ENCODE data around the gene IRF7.

IRF7 gene

GRCh38 chr11:614021-614622, 1.6 kb downstream of the IRF7 start:
- peaks cover 3% of the 10 kb centered on the region; the same call in 1 of the 2 replicates for H3K4me1 ChIP-seq (ENCODE audit: control insufficient read depth, insufficient read depth, low read length)
- no peak overlapping the region for H3K27ac ChIP-seq (ENCODE audit: low read length)
- H3K9me3 ChIP-seq (ENCODE audit: control insufficient read depth, insufficient read depth, low read length): no peaks in the 10 kb centered on the region
- peaks cover 29% of the 10 kb centered on the region for H3K36me3 ChIP-seq (ENCODE audit: control insufficient read depth, insufficient read depth, low read length)
- no peaks in the 10 kb centered on the region for H3K27me3 ChIP-seq (ENCODE audit: control insufficient read depth, insufficient read depth, low read length)
- H3K4me3 ChIP-seq (ENCODE audit: low read length): no peak overlapping the region
- DNase-seq (ENCODE audit: low read depth, low spot score): no peak
- WGBS (ENCODE audit: insufficient coverage, insufficient read length): no CpG with 5 or more reads among the region's 14 CpGs

- H3K4me3 ChIP-seq (ENCODE audit: low read length): no peak overlapping the region
- H3K27ac ChIP-seq (ENCODE audit: low read length): no peak overlapping the region
- H3K4me1 ChIP-seq (ENCODE audit: control insufficient read depth, insufficient read depth, low read length): peaks cover 3% of the 10 kb centered on the region; the same call in 1 of the 2 replicates
- no CpG with 5 or more reads among the region's 36 CpGs for WGBS (ENCODE audit: insufficient coverage, insufficient read length)
- peaks cover 35% of the 10 kb centered on the region for H3K36me3 ChIP-seq (ENCODE audit: control insufficient read depth, insufficient read depth, low read length)
- no peaks in the 10 kb centered on the region for H3K9me3 ChIP-seq (ENCODE audit: control insufficient read depth, insufficient read depth, low read length)
- DNase-seq (ENCODE audit: low read depth, low spot score): no peak
- H3K27me3 ChIP-seq (ENCODE audit: control insufficient read depth, insufficient read depth, low read length): no peaks in the 10 kb centered on the region
Measured at GRCh38 chr11:613369-613968, 2.3 kb downstream of the IRF7 start.

GRCh38 chr11:612961-613300, 2.8 kb downstream of the IRF7 start:
- H3K27me3 ChIP-seq (ENCODE audit: control insufficient read depth, insufficient read depth, low read length): no peaks in the 10 kb centered on the region
- H3K36me3 ChIP-seq (ENCODE audit: control insufficient read depth, insufficient read depth, low read length): peaks cover 41% of the 10 kb centered on the region
- DNase-seq (ENCODE audit: low read depth, low spot score): no peak
- no CpG with 5 or more reads among the region's 10 CpGs for WGBS (ENCODE audit: insufficient coverage, insufficient read length)
- peaks cover 3% of the 10 kb centered on the region; the same call in 1 of the 2 replicates for H3K4me1 ChIP-seq (ENCODE audit: control insufficient read depth, insufficient read depth, low read length)
- H3K27ac ChIP-seq (ENCODE audit: low read length): no peak overlapping the region
- no peak overlapping the region for H3K4me3 ChIP-seq (ENCODE audit: low read length)
- no peaks in the 10 kb centered on the region for H3K9me3 ChIP-seq (ENCODE audit: control insufficient read depth, insufficient read depth, low read length)

GRCh38 chr11:612201-612960, 3.4 kb downstream of the IRF7 start:
- no peak overlapping the region for H3K4me3 ChIP-seq (ENCODE audit: low read length)
- no CpG with 5 or more reads among the region's 27 CpGs for WGBS (ENCODE audit: insufficient coverage, insufficient read length)
- peaks cover 46% of the 10 kb centered on the region for H3K36me3 ChIP-seq (ENCODE audit: control insufficient read depth, insufficient read depth, low read length)
- H3K27me3 ChIP-seq (ENCODE audit: control insufficient read depth, insufficient read depth, low read length): no peaks in the 10 kb centered on the region
- peaks cover 3% of the 10 kb centered on the region; the same call in 1 of the 2 replicates for H3K4me1 ChIP-seq (ENCODE audit: control insufficient read depth, insufficient read depth, low read length)
- no peak overlapping the region for H3K27ac ChIP-seq (ENCODE audit: low read length)
- no peak for DNase-seq (ENCODE audit: low read depth, low spot score)
- no peaks in the 10 kb centered on the region for H3K9me3 ChIP-seq (ENCODE audit: control insufficient read depth, insufficient read depth, low read length)

- H3K27me3 ChIP-seq (ENCODE audit: control insufficient read depth, insufficient read depth, low read length): no peaks in the 10 kb centered on the region
- H3K27ac ChIP-seq (ENCODE audit: low read length): no peak overlapping the region
- no CpG with 5 or more reads among the region's 49 CpGs for WGBS (ENCODE audit: insufficient coverage, insufficient read length)
- H3K4me3 ChIP-seq (ENCODE audit: low read length): no peak overlapping the region
- H3K36me3 ChIP-seq (ENCODE audit: control insufficient read depth, insufficient read depth, low read length): peaks cover 56% of the 10 kb centered on the region
- DNase-seq (ENCODE audit: low read depth, low spot score): no peak
- H3K9me3 ChIP-seq (ENCODE audit: control insufficient read depth, insufficient read depth, low read length): no peaks in the 10 kb centered on the region
- H3K4me1 ChIP-seq (ENCODE audit: control insufficient read depth, insufficient read depth, low read length): peaks cover 3% of the 10 kb centered on the region; the same call in 1 of the 2 replicates
Measured at GRCh38 chr11:611001-611996, 4.5 kb downstream of the IRF7 start.

GRCh38 chr11:610146-610801, 5.5 kb downstream of the IRF7 start:
- Histone ChIP-seq H3K9me3 (ENCODE audit: control insufficient read depth, insufficient read depth, low read length) (no peaks in the 10 kb centered on the region), H3K36me3 (ENCODE audit: control insufficient read depth, insufficient read depth, low read length) (peaks cover 66% of the 10 kb centered on the region)
- no CpG with 5 or more reads among the region's 18 CpGs for WGBS (ENCODE audit: insufficient coverage, insufficient read length)

GRCh38 chr11:609341-609811, 6.4 kb downstream of the IRF7 start:
- Histone ChIP-seq H3K4me1 (ENCODE audit: control insufficient read depth, insufficient read depth, low read length) (0 out of 2 replicates have a peak, but pooled peaks cover 1% of the 10 kb centered on the region), H3K9me3 (ENCODE audit: control insufficient read depth, insufficient read depth, low read length) (no peaks in the 10 kb centered on the region), H3K27ac (ENCODE audit: low read length) (no peak overlapping the region), H3K27me3 (ENCODE audit: control insufficient read depth, insufficient read depth, low read length) (no peaks in the 10 kb centered on the region), H3K36me3 (ENCODE audit: control insufficient read depth, insufficient read depth, low read length) (peaks cover 73% of the 10 kb centered on the region), H3K4me3 (ENCODE audit: low read length) (no peak overlapping the region)
- no peak for DNase-seq (ENCODE audit: low read depth, low spot score)
- no CpG with 5 or more reads among the region's 28 CpGs for WGBS (ENCODE audit: insufficient coverage, insufficient read length)

More at GRCh38 chr11:610146-610801, 5.5 kb downstream of the IRF7 start:
- Histone ChIP-seq H3K4me3 (ENCODE audit: low read length) (no peak overlapping the region), H3K27ac (ENCODE audit: low read length) (no peak overlapping the region), H3K27me3 (ENCODE audit: control insufficient read depth, insufficient read depth, low read length) (no peaks in the 10 kb centered on the region), H3K4me1 (ENCODE audit: control insufficient read depth, insufficient read depth, low read length) (peaks cover 1% of the 10 kb centered on the region; the same call in 1 of the 2 replicates)
- no peak for DNase-seq (ENCODE audit: low read depth, low spot score)

GRCh38 chr11:608791-609251, 6.9 kb downstream of the IRF7 start:
- WGBS (ENCODE audit: insufficient coverage, insufficient read length): no CpG with 5 or more reads among the region's 28 CpGs
- H3K4me1 ChIP-seq (ENCODE audit: control insufficient read depth, insufficient read depth, low read length): 0 out of 2 replicates have a peak, but pooled peaks cover 1% of the 10 kb centered on the region
- no peaks in the 10 kb centered on the region for H3K9me3 ChIP-seq (ENCODE audit: control insufficient read depth, insufficient read depth, low read length)
- H3K27ac ChIP-seq (ENCODE audit: low read length): no peak overlapping the region
- no peak overlapping the region for H3K4me3 ChIP-seq (ENCODE audit: low read length)
- H3K36me3 ChIP-seq (ENCODE audit: control insufficient read depth, insufficient read depth, low read length): peaks cover 77% of the 10 kb centered on the region
- no peaks in the 10 kb centered on the region for H3K27me3 ChIP-seq (ENCODE audit: control insufficient read depth, insufficient read depth, low read length)
- no peak for DNase-seq (ENCODE audit: low read depth, low spot score)

GRCh38 chr11:607971-608659, 7.6 kb downstream of the IRF7 start:
- H3K36me3 ChIP-seq (ENCODE audit: control insufficient read depth, insufficient read depth, low read length): peaks cover 76% of the 10 kb centered on the region
- no CpG with 5 or more reads among the region's 45 CpGs for WGBS (ENCODE audit: insufficient coverage, insufficient read length)

More at GRCh38 chr11:607971-608659, 7.6 kb downstream of the IRF7 start:
- no peaks in the 10 kb centered on the region for H3K9me3 ChIP-seq (ENCODE audit: control insufficient read depth, insufficient read depth, low read length)
- H3K27me3 ChIP-seq (ENCODE audit: control insufficient read depth, insufficient read depth, low read length): no peaks in the 10 kb centered on the region
- no peaks in the 10 kb centered on the region for H3K4me1 ChIP-seq (ENCODE audit: control insufficient read depth, insufficient read depth, low read length)
- H3K27ac ChIP-seq (ENCODE audit: low read length): no peak overlapping the region
- no peak overlapping the region for H3K4me3 ChIP-seq (ENCODE audit: low read length)
- DNase-seq (ENCODE audit: low read depth, low spot score): no peak
